Skeletal muscle tissue (tissue), 4 donors: ENCODE measurements around the gene NEDD4L. TPM values are rescaled to one million over a fixed set of nuclear protein-coding genes. Genes with fewer than 3 reads are reported as not detected.
A peak's percentile ranks its signal among the peaks of the same experiment; 100 is the strongest.

Source experiments
- H3K27ac ChIP-seq: one replicate; pipeline ENCODE4 v1.7.0; 2013; ENCODE audit warnings: mild to moderate bottlenecking, low read depth, low read length, inconsistent platforms
- H3K27me3 ChIP-seq, 3 donors: one replicate each; pipeline ENCODE4 v1.7.0; 2013; ENCODE audit warnings: low read length in 3 of 3; ENCODE audit not compliant: control insufficient read depth in 3 of 3, insufficient read depth in 3 of 3
- H3K36me3 ChIP-seq, 3 donors: one replicate each; pipeline ENCODE4 v1.7.0; 2013; ENCODE audit warnings: low read length in 3 of 3; ENCODE audit not compliant: control insufficient read depth in 3 of 3, insufficient read depth in 3 of 3
- H3K4me1 ChIP-seq, 3 donors: one replicate each; pipeline ENCODE4 v1.7.0; 2013; ENCODE audit warnings: low read length in 3 of 3, mild to moderate bottlenecking in 3 of 3; ENCODE audit not compliant: control insufficient read depth in 3 of 3, insufficient read depth in 3 of 3
- H3K4me3 ChIP-seq, 3 donors: one replicate each; pipeline ENCODE4 v1.7.0; 2013; ENCODE audit warnings: low read length in 3 of 3
- H3K9ac ChIP-seq, 3 donors: one replicate each; pipeline ENCODE4 v1.7.0; 2013; ENCODE audit warnings: low read length in 3 of 3, mild to moderate bottlenecking in 3 of 3, moderate library complexity in 2 of 3, low read depth in 1 of 3
- H3K9me3 ChIP-seq, 3 donors: one replicate each; pipeline ENCODE4 v1.7.0; 2013; ENCODE audit warnings: low read length in 3 of 3; ENCODE audit not compliant: control insufficient read depth in 3 of 3
- total RNA-seq: library from RNA; depleted of rRNA; stranded (reverse); fragments of >200 nt; gene quantifications from one replicate; pipeline ENCODE4 v1.2.3, GENCODE V29; 2014
- donor health status: Osteomylitis.

NEDD4L gene
- total RNA-seq, 1 donor from 2014 or later: 34.4 TPM

GRCh38 chr18:58322464-58322863 lies 278.4 kb downstream of the NEDD4L start:
- Histone ChIP-seq H3K27ac (no peak overlapping the region), H3K9me3 (no peaks in the 10 kb centered on the region), H3K4me1 (peaks cover 5 to 19% (median 7%) of the 10 kb centered on the region in 3 donors), H3K27me3 (no peaks in the 10 kb centered on the region), H3K4me3 (no peak overlapping the region), H3K9ac (no peak overlapping the region), H3K36me3 (peaks cover 4 to 19% (median 16%) of the 10 kb centered on the region in 3 donors)

GRCh38 chr18:58323866-58324762 lies 280.1 kb downstream of the NEDD4L start:
- Histone ChIP-seq H3K27me3 (no peaks in the 10 kb centered on the region), H3K36me3 (peaks cover 8 to 27% (median 20%) of the 10 kb centered on the region in 3 donors), H3K27ac (no peak overlapping the region), H3K9ac (no peak overlapping the region), H3K4me3 (no peak overlapping the region), H3K4me1 (peaks cover 4 to 15% (median 7%) of the 10 kb centered on the region in 3 donors), H3K9me3 (no peaks in the 10 kb centered on the region)

- Histone ChIP-seq H3K36me3 (peaks cover 8 to 28% (median 20%) of the 10 kb centered on the region in 3 donors), H3K9me3 (no peaks in the 10 kb centered on the region), H3K4me3 (no peak overlapping the region), H3K27me3 (no peaks in the 10 kb centered on the region), H3K4me1 (peaks cover 3 to 8% (median 4%) of the 10 kb centered on the region in 3 donors), H3K27ac (no peak overlapping the region), H3K9ac (no peak overlapping the region)
Observed at GRCh38 chr18:58324824-58325480, 280.9 kb downstream of the NEDD4L start.

GRCh38 chr18:58325494-58325893 lies 281.5 kb downstream of the NEDD4L start:
- peaks cover 8 to 32% (median 24%) of the 10 kb centered on the region in 3 donors for H3K36me3 ChIP-seq
- no peak overlapping the region for H3K9ac ChIP-seq
- H3K4me1 ChIP-seq: peaks cover 3 to 8% (median 4%) of the 10 kb centered on the region in 3 donors
- no peak overlapping the region for H3K27ac ChIP-seq
- H3K9me3 ChIP-seq: no peaks in the 10 kb centered on the region
- H3K27me3 ChIP-seq: no peaks in the 10 kb centered on the region
- H3K4me3 ChIP-seq: no peak overlapping the region

- H3K9me3 ChIP-seq: no peaks in the 10 kb centered on the region
- no peak overlapping the region for H3K4me3 ChIP-seq
- H3K36me3 ChIP-seq: peaks cover 2 to 31% (median 20%) of the 10 kb centered on the region in 3 donors
- no peak overlapping the region for H3K9ac ChIP-seq
- no peak overlapping the region for H3K27ac ChIP-seq
- H3K4me1 ChIP-seq: peaks cover 7 to 16% (median 15%) of the 10 kb centered on the region in 3 donors
- H3K27me3 ChIP-seq: no peaks in the 10 kb centered on the region
Observed at GRCh38 chr18:58334061-58334460, 290.0 kb downstream of the NEDD4L start.

GRCh38 chr18:58335223-58335622 lies 291.2 kb downstream of the NEDD4L start:
- H3K4me1 ChIP-seq: peaks cover 7 to 16% (median 15%) of the 10 kb centered on the region in 3 donors
- no peak overlapping the region for H3K4me3 ChIP-seq
- no peaks in the 10 kb centered on the region for H3K27me3 ChIP-seq
- no peak overlapping the region for H3K27ac ChIP-seq
- no peak overlapping the region for H3K9ac ChIP-seq
- no peaks in the 10 kb centered on the region for H3K9me3 ChIP-seq
- peaks cover 2 to 27% (median 17%) of the 10 kb centered on the region in 3 donors for H3K36me3 ChIP-seq

GRCh38 chr18:58335821-58336220 lies 291.8 kb downstream of the NEDD4L start:
- Histone ChIP-seq H3K4me3 (no peak overlapping the region), H3K27me3 (no peaks in the 10 kb centered on the region), H3K36me3 (peaks cover 2 to 26% (median 13%) of the 10 kb centered on the region in 3 donors), H3K27ac (no peak overlapping the region), H3K9me3 (no peaks in the 10 kb centered on the region), H3K4me1 (peaks cover 7 to 16% (median 15%) of the 10 kb centered on the region in 3 donors), H3K9ac (no peak overlapping the region)

- Histone ChIP-seq H3K27me3 (no peaks in the 10 kb centered on the region), H3K9ac (no peak overlapping the region), H3K9me3 (no peaks in the 10 kb centered on the region), H3K36me3 (peaks cover 4 to 20% (median 12%) of the 10 kb centered on the region in 3 donors), H3K27ac (no peak overlapping the region), H3K4me1 (peaks cover 7 to 16% (median 15%) of the 10 kb centered on the region in 3 donors), H3K4me3 (no peak overlapping the region)
Observed at GRCh38 chr18:58336605-58337004, 292.6 kb downstream of the NEDD4L start.

GRCh38 chr18:58337285-58337684 lies 293.3 kb downstream of the NEDD4L start:
- Histone ChIP-seq H3K27me3 (no peaks in the 10 kb centered on the region), H3K9ac (no peak overlapping the region), H3K4me1 (peaks cover 7 to 16% (median 15%) of the 10 kb centered on the region in 3 donors), H3K27ac (peak overlapping the region; percentile 66), H3K4me3 (no peak overlapping the region), H3K36me3 (peaks cover 6 to 22% (median 12%) of the 10 kb centered on the region in 3 donors), H3K9me3 (no peaks in the 10 kb centered on the region)

- Histone ChIP-seq H3K4me1 (peaks cover 7 to 16% (median 15%) of the 10 kb centered on the region in 3 donors), H3K27ac (peak overlapping the region; percentile 66), H3K9ac (no peak overlapping the region), H3K36me3 (peaks cover 6 to 22% (median 9%) of the 10 kb centered on the region in 3 donors), H3K4me3 (peak overlapping the region in 1 of 3 donors; percentile 8), H3K9me3 (no peaks in the 10 kb centered on the region), H3K27me3 (no peaks in the 10 kb centered on the region)
Observed at GRCh38 chr18:58337686-58338085, 293.7 kb downstream of the NEDD4L start.
